NB4 (cell line): ENCODE results near the gene WDFY4.

ENCODE experiments used
- CTCF ChIP-seq: IDR thresholded peaks from one replicate; pipeline ENCODE4 v1.5.1; 2012; ENCODE audit warnings: low read depth, low read length
- MYC ChIP-seq: IDR thresholded peaks from 2 replicates; pipeline ENCODE4 v1.6.1; 2011; ENCODE audit warnings: low read depth, low read length
- POLR2A ChIP-seq: IDR thresholded peaks from 2 replicates; pipeline ENCODE4 v1.6.1; 2011; ENCODE audit warnings: mild to moderate bottlenecking; ENCODE audit not compliant: insufficient read length; ENCODE audit errors: extremely low read depth

- no peak for TF ChIP-seq POLR2A
- no peak for TF ChIP-seq CTCF
- no peak for TF ChIP-seq MYC
These were observed 337.0 kb downstream of the WDFY4 start for GRCh38 chr10:49021685-49022084.
